GM23338 (cell line): ENCODE measurements around the gene HPRT1.

Source experiments
- CREB1 ChIP-seq: fragments of 250-450 bp; sonication (Bioruptor Pico); IDR thresholded peaks from 2 replicates; pipeline ENCODE4 v1.5.0; 2020; ENCODE audit warnings: low read depth, mild to moderate bottlenecking, moderate library complexity
- CTCF ChIP-seq, 2 experiments: fragments of 200-600 bp in 1 of 2; sonication (generic) in 1 of 2; conservative IDR thresholded peaks; 2 replicates each; pipeline versions ENCODE4 v1.5.1 to v1.6.1; 2016 to 2017; ENCODE audit warnings: antibody characterized with exemption in 2 of 2, low read depth in 2 of 2, mild to moderate bottlenecking in 2 of 2, moderate library complexity in 1 of 2
- EZH2 ChIP-seq: fragments of 200-600 bp; sonication (generic); IDR thresholded peaks from one replicate; pipeline ENCODE4 v1.8.0; 2017; ENCODE audit warnings: antibody characterized with exemption, mild to moderate bottlenecking, low read depth; ENCODE audit not compliant: unreplicated experiment
- POLR2AphosphoS5 ChIP-seq: IDR thresholded peaks from 2 replicates; pipeline ENCODE4 v1.6.1; 2016; ENCODE audit warnings: antibody characterized with exemption, low read depth
- REST ChIP-seq: IDR thresholded peaks from one replicate; pipeline ENCODE4 v1.6.1; 2018; ENCODE audit warnings: antibody characterized with exemption; ENCODE audit not compliant: unreplicated experiment

GRCh38 chrX:134545510-134545909, 85.5 kb downstream of the HPRT1 start:
- TF ChIP-seq REST (no peak), POLR2AphosphoS5 (no peak), CTCF (conservative IDR thresholded peaks at IDR 0.05; ENCODE audit: low read depth in 2 of 2) (no peak), EZH2 (no peak), CREB1 (no peak)
